ENCODE results near the gene PFKL.

PFKL gene

GRCh38 chr21:44291936-44292811, 7.7 kb upstream of the PFKL start:
- no peak overlapping the region for H3K4me3 ChIP-seq (ENCODE audit: low read length)
- no peak for TF ChIP-seq CTCF (conservative IDR thresholded peaks at IDR 0.05; ENCODE audit: low read depth, low read length)
- DNase-seq (ENCODE audit: low read depth): no peak

DNA sequence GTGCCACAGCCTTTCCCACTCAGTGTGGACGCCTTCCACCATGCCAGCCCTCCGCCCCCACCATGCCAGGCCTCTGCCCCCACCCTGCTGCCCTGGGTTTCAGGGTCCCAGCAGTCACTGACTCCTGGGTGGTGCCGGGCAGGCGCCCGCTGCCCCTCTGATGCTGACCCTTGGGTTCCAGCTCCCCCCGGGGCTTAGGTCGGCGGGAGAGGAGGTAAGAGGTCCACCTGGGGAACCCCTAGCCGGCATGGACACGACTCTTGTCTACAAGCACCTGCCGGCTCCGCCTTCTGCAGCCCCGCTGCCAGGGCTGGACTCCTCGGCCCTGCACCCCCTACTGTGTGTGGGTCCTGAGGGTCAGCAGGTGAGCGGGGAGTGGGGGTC, 7.0 kb upstream of the PFKL start:
- TF ChIP-seq CTCF (conservative IDR thresholded peaks at IDR 0.05; ENCODE audit: low read depth, low read length): no peak
- no peak overlapping the region for H3K4me3 ChIP-seq (ENCODE audit: low read length)
- DNase-seq (ENCODE audit: low read depth): no peak

- TF ChIP-seq CTCF (conservative IDR thresholded peaks at IDR 0.05; ENCODE audit: low read depth, low read length): no peak
- no peak overlapping the region for H3K4me3 ChIP-seq (ENCODE audit: low read length)
- DNase-seq (ENCODE audit: low read depth): no peak
Measured at GRCh38 chr21:44293551-44294231, 6.2 kb upstream of the PFKL start.

GRCh38 chr21:44294391-44295162, 5.3 kb upstream of the PFKL start:
- TF ChIP-seq CTCF (conservative IDR thresholded peaks at IDR 0.05; ENCODE audit: low read depth, low read length): no peak
- DNase-seq (ENCODE audit: low read depth): no peak

GRCh38 chr21:44295163-44295573, 4.7 kb upstream of the PFKL start:
- no peak overlapping the region for H3K4me3 ChIP-seq (ENCODE audit: low read length)
- no peak for TF ChIP-seq CTCF (conservative IDR thresholded peaks at IDR 0.05; ENCODE audit: low read depth, low read length)
- DNase-seq (ENCODE audit: low read depth): no peak

More at GRCh38 chr21:44294391-44295162, 5.3 kb upstream of the PFKL start:
- no peak overlapping the region for H3K4me3 ChIP-seq (ENCODE audit: low read length)

- no peak for DNase-seq (ENCODE audit: low read depth)
- TF ChIP-seq CTCF (conservative IDR thresholded peaks at IDR 0.05; ENCODE audit: low read depth, low read length): no peak
- no peak overlapping the region for H3K4me3 ChIP-seq (ENCODE audit: low read length)
Measured at GRCh38 chr21:44295646-44296045, 4.2 kb upstream of the PFKL start.

Data from retinal pigment epithelial cell (primary cell).